GM04503 (cell line): ENCODE data around the gene DAAM1.

Experiments used
- DNase-seq: peaks from one replicate; pipeline ENCODE4 v3.0.0-alpha.2; 2012; ENCODE audit warnings: low read depth

DAAM1 gene

DNA sequence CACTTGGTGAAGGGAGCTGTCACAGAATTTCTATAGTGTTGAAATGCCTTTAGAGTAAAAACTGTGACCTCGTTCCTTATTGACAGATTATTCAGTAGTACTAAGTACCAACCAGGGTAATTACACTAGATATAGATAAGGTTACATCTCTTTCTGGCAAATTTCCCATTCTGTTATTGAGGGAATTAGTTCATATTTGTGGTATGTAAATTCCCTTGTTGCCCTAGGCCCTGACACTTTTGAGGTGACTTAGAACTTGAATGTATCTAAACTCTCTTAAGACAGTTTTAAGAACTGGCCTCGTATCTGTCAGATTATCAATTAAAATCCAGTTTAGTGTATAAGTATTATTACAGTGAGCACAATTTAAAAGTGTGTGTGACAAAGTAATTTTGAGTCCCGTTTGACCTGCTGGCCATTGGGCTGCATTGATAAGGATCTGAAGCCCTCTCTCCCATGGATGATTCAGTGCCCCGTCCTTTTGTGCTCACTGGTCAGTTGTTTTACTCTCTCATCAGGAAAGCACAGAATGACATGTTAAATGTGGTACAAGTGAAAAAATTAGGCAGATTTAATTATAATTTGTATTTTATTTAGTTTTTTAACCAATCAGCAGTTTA lies 153.5 kb downstream of the DAAM1 start:
- DNase-seq: no peak

DNA sequence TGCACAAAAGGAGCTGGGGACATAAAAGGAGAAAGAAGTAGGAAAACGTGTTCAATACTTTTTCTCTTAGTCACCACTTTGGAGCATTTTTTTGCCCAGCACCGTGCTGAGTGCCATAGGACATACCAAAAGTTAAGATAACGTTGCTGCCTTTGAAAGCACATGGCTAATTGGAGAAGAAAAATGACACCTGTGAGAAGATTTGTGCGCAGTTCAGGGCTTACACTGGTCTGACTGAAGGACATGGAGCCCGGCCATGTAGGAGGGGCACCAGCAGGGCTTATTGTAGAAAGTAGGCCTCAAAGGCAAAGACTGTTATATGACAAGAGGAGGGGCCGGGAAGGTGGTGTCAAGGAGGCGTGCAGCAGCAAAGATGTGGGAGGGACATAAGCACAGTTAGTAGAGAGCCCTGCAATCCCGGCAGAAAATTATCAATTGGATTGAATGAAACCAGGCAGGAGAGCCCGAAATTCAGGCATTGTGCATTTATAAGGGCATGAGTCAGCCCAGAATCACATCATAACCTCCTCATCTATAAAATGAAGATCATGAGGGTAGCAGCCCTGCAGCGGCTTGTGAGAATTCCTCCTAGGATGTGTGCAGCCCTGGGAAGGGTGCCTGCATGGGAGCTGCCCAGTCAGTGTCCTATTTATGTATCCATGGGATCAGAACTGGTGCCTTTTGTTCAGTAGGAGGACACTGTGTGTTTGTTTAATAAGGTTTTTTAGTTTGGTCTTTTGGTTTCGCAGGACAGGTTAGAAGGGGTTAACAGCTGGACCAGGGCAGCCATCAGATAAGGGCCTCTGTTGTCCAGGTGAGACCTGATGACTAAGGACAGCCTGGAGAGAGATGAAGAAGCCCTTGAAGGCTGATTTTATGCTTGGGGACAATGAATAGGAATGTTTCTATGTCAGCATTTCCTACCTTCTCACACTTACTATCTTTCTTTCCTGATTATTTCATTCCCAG lies 154.3 kb downstream of the DAAM1 start:
- no peak for DNase-seq

DNA sequence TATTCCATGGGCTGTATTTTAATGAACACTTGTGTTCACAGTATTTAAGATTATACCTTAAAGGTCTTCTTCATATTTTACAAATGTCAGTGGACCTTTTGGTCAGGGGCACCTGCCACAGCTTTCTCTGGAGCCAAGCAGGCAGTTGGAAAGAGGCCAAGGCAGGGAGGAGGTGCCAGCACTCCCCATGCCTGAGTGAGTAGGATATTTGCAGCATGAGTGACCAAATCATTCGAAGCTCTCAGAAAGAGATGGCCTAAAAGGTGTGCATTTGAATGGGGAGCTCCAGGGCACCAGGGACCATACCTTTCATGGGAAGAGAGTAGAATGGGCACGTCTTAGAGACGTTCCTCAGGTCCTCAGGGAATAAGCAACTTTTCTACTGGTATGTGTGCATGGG lies 155.1 kb downstream of the DAAM1 start:
- DNase-seq: no peak

DNA sequence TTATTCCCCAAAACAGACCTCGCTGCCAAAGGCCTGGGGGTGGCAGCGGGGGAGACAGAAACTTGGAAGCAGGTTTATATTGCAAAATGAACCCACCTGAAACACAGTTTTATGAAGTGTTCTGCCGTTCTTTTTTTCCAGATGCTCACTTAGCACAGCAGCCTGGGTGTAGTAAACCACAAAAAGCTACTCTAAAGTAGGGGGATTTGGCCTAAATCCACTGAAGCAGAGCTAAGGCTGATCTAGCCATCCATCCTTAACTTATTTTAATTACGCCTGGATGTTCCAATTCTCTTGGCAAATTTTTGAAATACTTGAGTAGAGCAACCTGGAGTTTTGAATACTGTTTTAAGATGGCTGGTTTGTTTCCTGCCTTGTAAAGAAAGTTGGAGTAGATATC lies 155.5 kb downstream of the DAAM1 start:
- DNase-seq: no peak

DNA sequence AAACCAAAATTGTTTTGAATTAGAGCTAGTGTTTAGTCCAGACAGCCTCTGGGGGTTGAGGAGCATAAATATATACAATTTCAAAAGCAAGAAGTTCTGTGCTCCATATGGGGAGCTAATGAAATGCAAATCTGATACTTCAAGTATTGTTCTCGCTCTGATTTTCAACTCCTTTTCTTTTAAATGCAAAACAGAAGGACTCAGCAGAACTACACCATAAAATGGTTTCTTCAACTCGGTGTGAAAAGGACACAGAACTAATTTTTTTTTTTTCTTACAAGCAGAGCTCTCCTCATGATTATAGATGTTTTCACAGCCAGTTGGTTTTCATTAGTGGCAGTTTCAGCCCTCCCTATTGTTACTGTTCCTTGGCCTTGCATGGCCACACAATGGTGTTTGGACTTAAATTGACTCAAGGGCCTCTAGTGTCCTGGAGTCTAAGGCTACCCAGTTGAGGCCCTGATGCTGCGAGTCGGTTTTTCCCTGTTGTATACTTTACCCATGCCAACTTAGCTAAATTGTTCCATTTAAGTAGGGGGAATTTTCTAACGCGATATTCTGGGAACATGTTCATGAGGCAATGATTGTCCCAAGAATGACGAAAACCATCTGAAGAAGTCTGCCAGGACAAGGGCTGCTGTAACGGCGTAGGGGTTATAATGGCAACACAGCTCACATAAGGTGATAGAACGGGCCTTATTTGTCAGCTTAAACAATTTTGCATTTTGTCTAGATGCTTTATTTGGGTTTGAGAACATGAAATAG lies 156.4 kb downstream of the DAAM1 start:
- no peak for DNase-seq

DNA sequence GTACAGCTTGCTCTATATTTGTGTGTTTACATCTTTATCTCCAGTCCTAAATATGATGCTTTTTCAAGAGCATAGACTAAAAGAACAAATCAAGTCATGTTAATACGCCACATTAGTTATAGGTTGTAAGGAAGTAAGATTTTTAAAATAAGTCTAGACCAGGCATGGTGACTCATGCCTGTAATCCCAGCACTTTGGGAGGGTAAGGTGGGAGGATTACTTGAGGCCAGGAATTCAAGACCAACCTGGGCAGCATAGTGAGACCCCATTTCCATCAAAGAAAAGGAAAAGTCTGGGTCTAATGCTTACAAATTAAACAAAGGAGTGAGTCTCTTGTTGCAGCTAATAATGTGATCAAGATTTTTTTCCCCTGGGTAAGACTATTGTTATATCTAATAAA lies 157.9 kb downstream of the DAAM1 start:
- no peak for DNase-seq

DNA sequence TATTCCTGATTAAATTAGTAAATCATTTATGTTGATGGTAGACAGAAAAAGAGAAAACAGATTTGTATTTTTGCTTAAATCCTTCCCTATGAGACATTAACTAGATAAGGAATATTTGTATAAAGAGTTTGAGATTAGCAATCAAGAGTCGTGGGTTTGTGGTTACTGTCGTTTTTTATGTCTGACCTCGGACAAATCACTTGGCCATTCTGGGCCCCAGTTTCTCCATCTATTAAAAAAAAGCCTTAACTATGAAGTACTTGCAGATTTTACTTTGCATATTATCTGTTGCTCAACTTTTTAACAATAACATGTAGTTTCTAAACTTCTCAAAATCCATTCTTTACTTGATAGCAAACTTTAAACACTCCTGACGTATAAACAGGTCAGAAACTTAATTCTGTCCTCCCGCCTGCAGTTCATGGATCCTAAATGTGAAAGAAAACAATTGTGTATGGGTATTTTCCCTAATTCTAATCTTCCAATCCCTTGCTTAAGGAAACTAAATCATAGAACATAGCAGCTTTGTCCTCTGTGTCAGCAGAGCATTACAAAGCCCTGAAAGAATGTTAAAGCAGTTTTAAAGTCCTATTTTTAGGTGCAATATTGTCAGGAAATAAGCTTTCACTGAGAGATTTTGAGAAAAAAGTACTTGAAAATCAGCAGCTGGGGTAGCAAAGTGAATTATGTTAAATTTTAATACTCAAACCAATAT lies 158.5 kb downstream of the DAAM1 start:
- no peak for DNase-seq

DNA sequence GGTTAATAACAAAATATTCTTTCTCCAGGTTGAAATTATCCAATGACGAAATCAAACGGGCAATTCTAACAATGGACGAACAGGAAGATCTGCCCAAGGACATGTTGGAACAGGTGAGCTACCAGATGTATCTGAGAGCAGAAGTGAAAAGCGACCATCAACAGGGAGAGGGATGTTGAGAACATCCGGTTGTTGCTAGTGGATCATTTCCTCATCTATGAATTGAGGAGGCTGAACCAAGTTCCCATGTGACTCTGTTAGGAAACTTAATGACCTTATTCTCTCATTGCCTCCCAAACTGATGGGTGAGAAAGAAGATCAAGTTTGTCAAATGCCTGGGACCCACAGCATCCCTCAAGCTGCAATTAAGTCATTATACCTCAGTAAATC lies 159.0 kb downstream of the DAAM1 start:
- no peak for DNase-seq

DNA sequence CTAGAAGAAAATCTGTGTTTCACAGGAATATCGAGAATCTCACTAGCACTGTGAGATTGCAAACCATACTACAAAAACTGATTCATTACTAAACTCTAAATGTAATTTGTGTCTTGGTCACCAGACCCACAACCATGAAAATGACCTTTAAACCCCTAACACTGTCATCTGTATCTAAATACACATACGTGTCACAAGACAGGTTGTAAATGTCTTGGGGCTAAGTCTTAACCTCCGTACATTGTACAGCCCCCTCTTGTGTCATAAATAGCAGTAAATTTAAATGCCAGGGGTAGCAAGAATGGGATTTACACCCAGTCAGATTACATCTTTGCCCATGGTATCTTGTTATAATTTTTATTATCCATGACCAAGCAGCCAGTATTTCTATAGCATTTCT lies 159.4 kb downstream of the DAAM1 start:
- DNase-seq: no peak

DNA sequence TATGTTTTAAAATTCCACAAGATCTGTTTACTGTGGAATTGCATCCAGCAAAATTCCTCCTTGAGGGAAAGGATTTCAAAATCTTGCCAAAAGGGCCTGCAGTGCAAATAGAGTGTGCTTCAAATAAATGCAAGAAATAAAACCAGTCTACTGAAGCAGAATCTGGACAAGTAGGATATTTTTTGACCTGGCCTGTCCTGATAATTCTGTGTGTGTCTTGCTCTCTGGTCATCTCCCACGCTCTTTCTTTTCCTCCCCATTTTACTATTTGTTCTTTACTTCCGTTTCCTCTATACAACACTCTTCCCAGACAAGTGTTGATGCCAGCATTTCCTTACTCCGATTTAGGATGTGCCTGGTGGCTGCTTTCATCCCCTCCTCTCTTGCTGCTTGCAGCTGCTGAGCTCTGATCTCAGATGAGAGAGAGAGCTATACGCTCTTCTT lies 160.8 kb downstream of the DAAM1 start:
- DNase-seq: no peak

DNA sequence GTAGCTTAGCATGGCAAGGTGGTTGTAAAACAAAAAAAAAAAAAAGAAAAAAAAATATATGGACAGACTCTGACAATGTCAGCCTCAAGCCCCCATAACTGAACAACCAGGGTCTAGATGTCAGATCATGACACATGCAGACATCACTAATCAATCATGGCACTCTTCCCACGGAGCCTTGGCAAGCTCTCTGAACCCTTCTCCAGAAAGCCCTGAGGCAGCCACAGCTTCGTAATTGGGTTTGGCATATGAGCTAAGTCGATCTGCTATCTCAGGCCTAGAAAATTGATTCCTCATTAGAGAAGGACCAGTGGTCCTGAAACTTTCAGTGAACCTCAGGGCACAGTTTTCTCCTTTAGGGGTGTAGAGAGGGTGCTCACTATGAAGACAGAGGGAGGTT lies 164.5 kb downstream of the DAAM1 start:
- no peak for DNase-seq

DNA sequence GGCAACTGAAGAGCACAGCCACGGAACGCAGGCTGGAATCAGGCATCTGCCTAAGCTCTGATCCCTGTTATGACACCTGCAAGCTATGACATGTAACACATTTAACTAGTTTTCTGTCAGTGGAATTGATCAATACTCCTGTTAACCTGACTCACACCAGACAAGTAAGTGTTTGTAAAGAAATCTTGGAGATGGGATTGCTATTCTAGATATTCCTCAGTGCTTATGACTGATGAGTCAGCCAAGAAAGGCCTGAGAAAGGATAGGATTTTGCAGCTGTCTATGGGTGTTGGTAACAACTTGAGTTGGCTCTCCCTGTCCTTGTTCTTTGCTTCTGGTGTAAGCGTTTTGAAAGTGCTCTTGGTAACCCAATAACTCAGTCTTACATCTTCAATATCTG lies 166.2 kb downstream of the DAAM1 start:
- DNase-seq: peak; percentile 54

DNA sequence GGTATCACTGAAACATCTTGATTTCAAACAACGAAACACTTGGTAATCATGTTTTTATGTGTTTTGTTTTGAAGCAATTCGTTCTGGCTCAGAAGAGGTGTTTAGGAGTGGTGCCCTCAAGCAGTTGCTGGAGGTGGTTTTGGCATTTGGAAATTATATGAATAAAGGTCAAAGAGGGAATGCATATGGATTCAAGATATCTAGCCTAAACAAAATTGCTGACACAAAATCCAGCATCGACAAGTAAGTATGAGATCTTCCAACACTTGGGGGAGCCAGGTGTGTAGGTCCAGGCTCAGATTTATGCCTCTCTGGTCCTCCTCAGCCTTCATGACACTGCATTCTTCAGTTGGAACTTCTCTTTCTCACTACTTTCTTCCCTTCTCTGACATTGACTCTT lies 166.6 kb downstream of the DAAM1 start:
- DNase-seq: no peak

DNA sequence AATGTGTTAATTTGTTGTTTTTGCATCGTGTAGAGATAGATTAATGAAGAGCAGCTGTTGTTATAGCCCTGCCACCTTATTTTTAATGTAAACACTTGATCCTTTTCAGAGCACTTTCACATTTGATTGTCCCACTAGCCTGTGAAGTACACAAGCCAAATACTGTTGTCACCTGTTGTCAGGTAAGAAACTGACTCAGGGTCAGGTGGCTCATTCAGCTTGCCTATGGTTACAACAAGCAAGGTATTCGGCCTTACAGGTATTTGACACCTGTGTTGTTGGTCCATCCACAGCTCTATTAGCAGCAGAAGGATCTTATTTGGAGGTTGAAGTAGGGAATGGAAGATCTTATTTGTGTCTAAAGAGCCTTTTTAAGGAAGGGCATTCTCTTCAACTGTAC lies 167.8 kb downstream of the DAAM1 start:
- no peak for DNase-seq

DNA sequence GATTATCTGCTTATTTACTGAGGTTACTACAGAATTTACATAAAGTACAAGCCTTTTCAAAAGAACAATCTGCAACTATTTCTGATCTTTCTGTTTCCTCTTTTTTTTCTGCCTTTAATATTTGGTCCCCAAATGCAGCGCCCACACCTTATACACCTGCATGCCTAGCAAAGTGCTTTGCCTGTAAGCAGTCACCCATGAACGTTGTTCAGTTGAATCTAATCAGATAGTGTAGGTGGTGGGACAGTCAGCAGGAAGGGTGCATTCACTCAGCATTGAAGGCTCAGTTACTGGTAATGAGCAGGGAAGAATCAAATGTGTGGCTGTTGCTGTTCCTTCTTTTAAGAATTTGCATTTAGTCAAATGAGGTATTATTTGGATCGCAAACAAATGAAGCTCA lies 168.3 kb downstream of the DAAM1 start:
- no peak for DNase-seq

DNA sequence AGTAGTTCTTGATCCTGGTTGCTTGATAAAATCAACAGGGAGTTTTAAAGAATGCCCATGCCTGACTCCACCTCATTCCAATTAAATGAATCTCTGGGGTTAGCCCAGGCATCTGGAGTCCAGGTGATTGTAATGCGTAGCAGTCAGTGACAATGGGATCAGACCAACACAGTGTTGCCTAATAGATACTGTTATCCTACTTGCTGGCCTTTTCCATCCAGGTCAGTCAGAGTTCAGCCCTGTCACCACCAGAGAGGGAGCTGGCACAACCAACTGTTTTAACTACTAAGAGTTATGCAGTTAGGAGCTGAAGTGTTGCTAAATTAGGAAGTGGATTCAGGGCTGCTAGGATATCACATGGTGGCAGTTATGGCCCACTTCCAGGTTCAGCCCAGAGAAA lies 169.6 kb downstream of the DAAM1 start:
- peak; percentile 95 for DNase-seq

DNA sequence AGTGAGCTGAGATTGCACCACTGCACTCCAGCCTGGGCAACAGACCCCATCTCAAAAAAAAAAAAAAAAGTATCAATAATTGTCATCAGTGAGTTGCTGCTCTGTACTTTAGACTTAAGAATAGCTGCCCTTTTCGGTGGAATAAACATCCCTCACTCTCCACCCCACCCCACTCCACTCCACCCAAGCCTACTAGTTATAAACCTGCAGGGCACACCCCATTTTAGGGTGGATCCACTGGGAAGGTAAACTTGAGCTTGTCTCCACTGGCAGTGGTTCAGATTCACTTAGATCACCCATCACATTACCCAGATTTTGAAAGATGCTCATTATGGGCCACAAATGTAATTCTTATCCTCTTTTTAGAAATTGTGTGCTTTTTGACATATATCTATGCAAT lies 170.3 kb downstream of the DAAM1 start:
- no peak for DNase-seq

DNA sequence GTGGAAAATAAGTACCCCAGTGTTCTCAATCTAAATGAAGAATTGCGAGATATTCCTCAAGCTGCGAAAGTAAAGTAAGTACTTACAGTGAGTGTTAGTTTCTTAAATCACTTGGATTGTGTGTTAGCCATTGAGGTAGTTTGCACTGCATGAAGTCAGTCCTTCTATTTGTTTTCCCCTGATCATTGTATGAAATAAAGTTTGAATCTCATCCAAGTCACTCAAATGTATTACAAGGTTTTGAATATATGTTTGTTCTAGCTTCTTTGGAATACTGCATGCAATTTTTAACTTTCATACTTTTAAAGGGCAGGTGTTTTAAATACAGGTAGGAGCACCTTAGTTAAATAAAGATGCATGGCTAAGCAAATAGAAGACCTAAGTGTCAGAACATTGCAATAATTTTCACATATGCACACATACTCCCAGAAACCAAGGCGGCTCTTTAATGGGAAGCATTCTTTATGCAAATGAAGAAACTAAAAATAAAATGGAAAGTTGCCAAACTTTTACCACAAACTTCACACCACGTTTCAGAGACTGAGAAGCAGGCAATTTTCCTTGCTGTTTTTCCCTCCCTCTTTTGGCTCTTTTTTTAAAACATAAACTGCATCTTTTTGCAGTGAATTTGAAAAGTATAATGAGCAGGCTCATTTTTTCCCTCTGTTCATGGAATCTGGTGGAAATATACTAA lies 171.1 kb downstream of the DAAM1 start:
- no peak for DNase-seq

DNA sequence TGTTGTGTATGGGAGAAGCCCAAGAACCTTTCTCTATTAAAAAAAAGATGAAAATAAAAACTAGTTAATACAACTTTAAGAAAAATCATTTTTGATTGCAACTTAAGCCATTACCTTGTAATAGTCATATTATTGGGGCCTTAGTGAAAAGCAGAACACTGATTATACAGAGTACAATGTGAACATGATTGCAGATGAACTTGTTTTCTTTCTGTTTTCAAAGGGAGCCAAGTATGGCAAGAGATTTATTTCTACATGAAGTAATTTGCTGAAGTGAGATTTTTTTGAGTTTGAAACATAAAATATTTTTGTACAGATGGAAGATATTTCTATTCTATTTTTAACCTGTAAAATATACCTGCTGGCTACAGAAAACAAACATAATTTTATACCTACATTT lies 171.8 kb downstream of the DAAM1 start:
- DNase-seq: no peak

DNA sequence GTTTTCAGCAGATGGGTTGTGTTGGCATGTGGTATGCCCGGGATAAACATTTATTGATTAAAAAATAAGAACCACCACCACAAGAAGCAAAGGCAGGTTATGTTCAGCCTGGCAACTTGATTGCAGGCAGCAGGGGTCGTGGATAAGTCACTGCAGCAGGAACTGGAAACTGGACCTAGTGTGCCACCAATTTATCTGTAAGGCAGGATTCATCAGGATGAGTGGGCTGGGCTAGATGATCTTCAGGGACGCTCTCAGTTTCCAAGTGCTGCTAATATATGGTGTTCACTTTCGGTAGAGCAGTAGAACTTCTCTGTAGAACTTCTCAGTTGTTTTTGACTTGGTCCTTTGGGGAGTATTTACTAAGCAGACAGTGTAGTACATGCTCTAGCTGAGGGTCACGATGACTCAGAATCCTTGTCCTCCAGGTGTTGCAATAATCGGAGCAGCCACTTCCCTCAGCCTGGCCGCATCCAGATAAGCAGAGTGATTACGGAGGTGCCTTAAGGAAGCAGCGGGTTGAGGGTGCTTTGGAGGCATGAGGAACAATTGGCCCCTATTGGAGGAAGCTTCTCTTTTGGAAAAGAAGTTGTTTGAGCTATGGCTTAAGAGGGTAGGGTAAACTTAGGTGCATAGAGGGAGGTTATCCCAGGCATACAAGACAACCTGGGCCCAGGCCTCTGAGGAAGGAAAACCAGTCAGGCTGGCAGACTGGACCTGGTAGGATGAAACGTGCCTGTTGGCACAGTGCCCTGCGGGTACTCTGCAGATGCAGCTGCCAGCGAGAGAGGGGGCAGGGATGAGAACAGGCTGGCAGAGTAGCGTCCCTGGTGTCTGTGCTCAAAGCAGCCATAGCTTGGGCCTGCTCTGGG lies 172.7 kb downstream of the DAAM1 start:
- DNase-seq: no peak

DNA sequence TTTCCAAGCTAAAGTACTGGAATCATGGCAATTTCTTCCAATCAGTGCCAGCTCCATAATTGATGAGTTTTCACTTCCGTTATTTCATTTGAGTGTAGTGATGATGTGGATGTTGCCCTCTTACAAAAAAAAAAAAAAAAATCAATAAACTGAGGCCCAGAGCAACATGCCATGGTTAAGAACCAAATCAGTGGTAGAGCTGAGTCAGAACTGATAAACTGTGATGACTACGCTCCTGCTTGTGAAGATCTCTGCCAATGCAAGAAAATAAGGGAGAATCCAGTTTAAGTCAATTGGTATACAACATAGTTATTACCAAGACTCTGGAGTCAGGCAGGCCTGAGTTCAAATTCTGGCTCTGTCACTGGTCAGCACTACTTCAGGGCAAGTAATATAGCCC lies 174.0 kb downstream of the DAAM1 start:
- DNase-seq: no peak
